Sigmoid colon (tissue), 7 donors: ENCODE measurements around the gene PRKCZ. TPM values are rescaled to one million over a fixed set of nuclear protein-coding genes. Genes with fewer than 3 reads are reported as not detected.

ENCODE experiments used
- DNase-seq: peaks from one replicate; pipeline ENCODE4 v3.0.0-alpha.2; 2019
- H3K27ac ChIP-seq, 4 donors: fragments of 200-600 bp; sonication (generic); one replicate each; pipeline ENCODE4 v1.5.1; 2016 to 2019; ENCODE audit warnings: mild to moderate bottlenecking in 1 of 4
- H3K27me3 ChIP-seq, 3 donors: fragments of 200-600 bp; sonication (generic); one replicate each; pipeline ENCODE4 v1.5.1; 2019; ENCODE audit warnings: mild to moderate bottlenecking in 1 of 3
- H3K36me3 ChIP-seq, 4 donors: fragments of 200-600 bp; sonication (generic); one replicate each; pipeline ENCODE4 v1.5.1; 2016 to 2019
- H3K4me1 ChIP-seq, 4 donors: fragments of 200-600 bp; sonication (generic); one replicate each; pipeline ENCODE4 v1.5.1; 2017 to 2019
- H3K4me3 ChIP-seq, 4 donors: fragments of 200-600 bp; sonication (generic); one replicate each; pipeline ENCODE4 v1.5.1; 2017 to 2019; ENCODE audit warnings: mild to moderate bottlenecking in 2 of 4, moderate library complexity in 1 of 4
- H3K9me3 ChIP-seq, 4 donors: fragments of 200-600 bp in 3 of 4; sonication (generic) in 3 of 4; one replicate each; pipeline versions ENCODE4 v1.5.1 to v1.6.1; 2013 to 2019
- CTCF ChIP-seq, 4 experiments: fragments of 450-650 bp in 3 of 4; fragments of 200-600 bp in 1 of 4; IDR thresholded peaks; one replicate each; pipeline ENCODE4 v1.5.1; 2016 to 2019; ENCODE audit warnings: antibody characterized with exemption in 4 of 4, mild to moderate bottlenecking in 3 of 4, moderate library complexity in 2 of 4
- EP300 ChIP-seq, 4 donors: sonication (generic); formaldehyde crosslinking; IDR thresholded peaks; one replicate each; pipeline ENCODE4 v1.6.1; 2017; ENCODE audit warnings: antibody characterized with exemption in 4 of 4
- POLR2A ChIP-seq, 2 donors: fragments of 450-650 bp; IDR thresholded peaks; one replicate each; pipeline ENCODE4 v1.6.1; 2016; ENCODE audit warnings: antibody characterized with exemption in 2 of 2, mild to moderate bottlenecking in 2 of 2, moderate library complexity in 2 of 2
- POLR2AphosphoS5 ChIP-seq, 4 donors: sonication (generic); formaldehyde crosslinking; IDR thresholded peaks; one replicate each; pipeline ENCODE4 v1.6.1; 2017; ENCODE audit warnings: antibody characterized with exemption in 4 of 4
- WGBS, 2 donors: extraction: QIAGEN DNeasy Blood & Tissue Kit; methylation state at CpG; one replicate each; pipeline ENCODE4 v1.1.7; 2013; 5-methylcytosine and 5-hydroxymethylcytosine counted together
- intact Hi-C: fragments of 100-400 bp; cut with DNase I; formaldehyde crosslinking; loops from one replicate; pipeline ENCODE4 v1.15.1; 2023
- polyA plus RNA-seq, 3 donors: library from polyadenylated mRNA; stranded (reverse); fragments of 200-250 nt; gene quantifications; one replicate each; pipeline ENCODE4 v1.2.3, GENCODE V29; 2013
- total RNA-seq, 4 donors: library from RNA; depleted of rRNA; stranded (reverse); fragments of >200 nt; gene quantifications; one replicate each; pipeline ENCODE4 v1.1.0, GENCODE V29; 2016
- donor health status: healthy with polysubstance abuse.
- donor health status: Bipolar disorder and iron deficiency.
- donor health status: healthy.

Gene PRKCZ
- total and polyA plus RNA-seq, 7 donors, result 1.4 to 52.9 (median 4.8) TPM

GRCh38 chr1:2216767-2217058 is 166.5 kb downstream of the PRKCZ start:
- WGBS, 2 donors, result 84 to 88% methylated on average over 7 of the region's 7 CpGs

GRCh38 chr1:2221271-2221670 is 171.1 kb downstream of the PRKCZ start:
- intact Hi-C loops, result no loop called here
- Histone ChIP-seq H3K9me3 (no peaks in the 10 kb centered on the region), H3K4me3 (no peak overlapping the region), H3K27me3 (no peaks in the 10 kb centered on the region), H3K36me3 (no peaks in the 10 kb centered on the region), H3K4me1 (peaks cover 0 to 2% (median under 1%) of the 10 kb centered on the region in 4 donors), H3K27ac (no peak overlapping the region)
- DNase-seq, result no peak
- 88 to 89% methylated on average over 3 of the region's 3 CpGs for WGBS, 2 donors
- no peak for TF ChIP-seq POLR2A (IDR thresholded peaks at IDR 0.05)
- TF ChIP-seq CTCF (IDR thresholded peaks at IDR 0.05), result no peak
- no peak for TF ChIP-seq EP300 (IDR thresholded peaks at IDR 0.05)
- TF ChIP-seq POLR2AphosphoS5 (IDR thresholded peaks at IDR 0.05), result no peak

More at GRCh38 chr1:2216767-2217058, 166.5 kb downstream of the PRKCZ start:
- TF ChIP-seq EP300 (IDR thresholded peaks at IDR 0.05) (no peak), CTCF (IDR thresholded peaks at IDR 0.05) (no peak), POLR2AphosphoS5 (IDR thresholded peaks at IDR 0.05) (no peak), POLR2A (IDR thresholded peaks at IDR 0.05) (no peak)
- no peak overlapping the region for H3K4me3 ChIP-seq
- no peaks in the 10 kb centered on the region for H3K36me3 ChIP-seq
- peaks cover 0 to 36% (median 34%) of the 10 kb centered on the region in 4 donors for H3K4me1 ChIP-seq
- H3K27ac ChIP-seq, result no peak overlapping the region
- H3K9me3 ChIP-seq, result no peaks in the 10 kb centered on the region
- no peaks in the 10 kb centered on the region for H3K27me3 ChIP-seq
- no peak for DNase-seq
- intact Hi-C loops, result no loop called here

- H3K36me3 ChIP-seq, result no peaks in the 10 kb centered on the region
- 85 to 89% methylated on average over 7 of the region's 7 CpGs for WGBS, 2 donors
Measured at GRCh38 chr1:2224170-2224584, 174.0 kb downstream of the PRKCZ start.

GRCh38 chr1:2224631-2225428 is 174.6 kb downstream of the PRKCZ start:
- Histone ChIP-seq H3K27me3 (no peaks in the 10 kb centered on the region), H3K27ac (no peak overlapping the region), H3K4me3 (no peak overlapping the region), H3K36me3 (no peaks in the 10 kb centered on the region), H3K9me3 (no peaks in the 10 kb centered on the region), H3K4me1 (peaks cover 0 to 15% (median 13%) of the 10 kb centered on the region in 4 donors)
- WGBS, 2 donors, result 81 to 91% methylated on average over 18 of the region's 18 CpGs
- intact Hi-C loops, result no loop called here
- TF ChIP-seq CTCF (IDR thresholded peaks at IDR 0.05), result no peak
- no peak for TF ChIP-seq POLR2A (IDR thresholded peaks at IDR 0.05)
- no peak for TF ChIP-seq EP300 (IDR thresholded peaks at IDR 0.05)
- no peak for TF ChIP-seq POLR2AphosphoS5 (IDR thresholded peaks at IDR 0.05)
- DNase-seq, result no peak

More at GRCh38 chr1:2224170-2224584, 174.0 kb downstream of the PRKCZ start:
- no peak for DNase-seq
- H3K27me3 ChIP-seq, result no peaks in the 10 kb centered on the region
- H3K9me3 ChIP-seq, result no peaks in the 10 kb centered on the region
- H3K27ac ChIP-seq, result no peak overlapping the region
- no peak overlapping the region for H3K4me3 ChIP-seq
- intact Hi-C loops, result no loop called here
- peaks cover 0 to 9% (median 7%) of the 10 kb centered on the region in 4 donors for H3K4me1 ChIP-seq
- no peak for TF ChIP-seq POLR2A (IDR thresholded peaks at IDR 0.05)
- no peak for TF ChIP-seq POLR2AphosphoS5 (IDR thresholded peaks at IDR 0.05)
- no peak for TF ChIP-seq CTCF (IDR thresholded peaks at IDR 0.05)
- TF ChIP-seq EP300 (IDR thresholded peaks at IDR 0.05), result no peak
